GM18907 (cell line): ENCODE data around the gene GUCY1B1.

Source experiments
- ATAC-seq: cut with Tn5 transposase; IDR thresholded peaks from one replicate; pipeline ENCODE4 v1.9.1; 2021; ENCODE audit warnings: mild to moderate bottlenecking, moderate library complexity; ENCODE audit not compliant: unreplicated experiment

GUCY1B1 gene

DNA sequence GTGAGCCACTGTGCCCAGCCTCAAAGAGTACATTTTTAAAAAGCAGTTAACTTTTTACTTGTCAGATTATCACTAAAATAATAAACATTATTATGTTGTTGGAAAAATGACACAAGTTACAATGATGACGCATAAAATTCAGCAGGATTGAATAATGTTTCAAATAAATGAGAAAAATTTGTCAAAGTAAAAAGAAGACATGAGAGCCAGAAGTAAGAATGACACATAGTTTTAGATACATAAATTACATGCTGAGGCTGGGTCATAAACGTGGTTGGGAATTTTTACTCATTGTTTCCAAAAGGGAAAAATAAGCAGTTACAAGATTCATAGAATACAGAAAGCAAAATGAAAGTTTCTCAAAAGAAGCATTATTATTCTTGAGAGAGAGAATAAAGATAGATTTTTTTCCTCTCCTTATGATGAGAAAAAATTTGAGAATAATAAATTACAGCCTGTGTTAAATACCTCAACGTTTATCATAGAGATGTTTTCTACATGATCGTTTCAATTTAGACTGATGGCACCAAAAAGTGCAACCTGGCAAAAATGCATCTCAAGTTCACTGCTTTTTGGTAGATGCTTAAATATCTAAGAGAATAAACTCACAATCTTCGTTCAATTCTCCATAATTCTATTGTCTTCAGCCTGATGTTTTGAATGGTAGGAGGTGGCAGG, 40.4 kb downstream of the GUCY1B1 start:
- ATAC-seq, result no peak

DNA sequence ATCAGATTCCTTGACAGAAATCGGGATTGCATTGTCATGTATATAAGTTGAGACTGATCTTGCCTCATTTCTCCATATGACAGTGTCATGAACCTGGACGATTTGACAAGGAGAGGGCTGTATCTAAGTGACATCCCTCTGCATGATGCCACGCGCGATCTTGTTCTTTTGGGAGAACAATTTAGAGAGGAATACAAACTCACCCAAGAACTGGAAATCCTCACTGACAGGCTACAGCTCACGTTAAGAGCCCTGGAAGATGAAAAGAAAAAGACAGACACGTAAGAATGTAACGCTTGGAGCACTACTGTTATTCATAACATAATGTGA, 40.9 kb downstream of the GUCY1B1 start:
- ATAC-seq, result no peak

DNA sequence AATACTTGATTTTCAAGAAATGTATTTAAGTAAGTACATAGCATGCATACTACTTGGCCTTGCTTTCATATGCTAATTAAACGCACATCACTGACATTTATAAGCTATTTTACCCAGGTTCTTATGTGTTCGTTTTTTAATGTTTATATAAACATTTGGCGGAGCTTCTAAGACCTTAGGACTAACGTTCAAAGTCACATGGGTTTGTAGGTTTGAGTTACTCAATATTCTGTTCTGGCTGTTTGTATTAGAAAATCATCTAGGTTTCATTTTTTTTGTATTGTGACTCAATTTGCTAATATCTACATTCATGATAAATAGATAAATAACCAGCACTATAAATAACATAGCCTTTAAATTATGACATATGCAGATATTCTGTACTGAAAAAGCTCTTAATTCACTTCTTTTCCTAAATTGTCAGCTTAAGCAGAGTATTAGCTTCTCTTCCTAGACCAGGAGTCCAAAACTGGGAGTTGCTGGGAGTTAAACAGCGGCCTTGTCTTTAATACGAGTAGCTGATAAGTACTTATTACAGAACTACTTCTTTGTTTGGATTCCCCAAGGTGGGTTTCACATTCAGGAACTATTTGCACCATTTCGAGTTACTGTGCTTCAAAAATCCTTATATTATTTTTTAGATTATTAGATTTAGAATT, 42.0 kb downstream of the GUCY1B1 start:
- ATAC-seq, result no peak

DNA sequence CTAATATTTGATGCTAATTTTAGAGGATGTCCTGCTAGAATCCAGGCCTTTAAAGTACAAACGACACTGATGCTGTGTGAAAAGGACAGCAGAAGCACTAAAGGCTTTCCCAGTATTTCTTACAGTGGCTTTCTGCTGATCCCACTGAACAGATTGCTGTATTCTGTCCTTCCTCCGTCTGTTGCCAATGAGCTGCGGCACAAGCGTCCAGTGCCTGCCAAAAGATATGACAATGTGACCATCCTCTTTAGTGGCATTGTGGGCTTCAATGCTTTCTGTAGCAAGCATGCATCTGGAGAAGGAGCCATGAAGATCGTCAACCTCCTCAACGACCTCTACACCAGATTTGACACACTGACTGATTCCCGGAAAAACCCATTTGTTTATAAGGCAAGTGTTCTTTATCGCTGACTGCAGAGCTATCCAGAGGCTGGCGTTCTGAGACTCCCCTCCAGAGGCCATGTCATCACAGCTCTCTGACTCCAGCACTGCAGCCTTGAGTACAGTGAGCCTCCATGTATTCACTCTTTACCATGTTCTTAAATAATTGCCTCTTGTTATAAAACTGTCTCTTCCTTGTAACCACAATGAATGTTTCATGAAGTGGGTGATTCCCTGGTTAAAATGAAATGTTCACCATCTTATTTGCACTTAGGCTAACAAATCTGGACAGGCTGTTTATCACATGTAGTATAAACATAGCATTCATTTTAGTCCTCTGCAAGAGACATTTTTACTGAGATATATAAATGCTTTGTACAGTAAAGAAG, 43.6 kb downstream of the GUCY1B1 start:
- no peak for ATAC-seq

DNA sequence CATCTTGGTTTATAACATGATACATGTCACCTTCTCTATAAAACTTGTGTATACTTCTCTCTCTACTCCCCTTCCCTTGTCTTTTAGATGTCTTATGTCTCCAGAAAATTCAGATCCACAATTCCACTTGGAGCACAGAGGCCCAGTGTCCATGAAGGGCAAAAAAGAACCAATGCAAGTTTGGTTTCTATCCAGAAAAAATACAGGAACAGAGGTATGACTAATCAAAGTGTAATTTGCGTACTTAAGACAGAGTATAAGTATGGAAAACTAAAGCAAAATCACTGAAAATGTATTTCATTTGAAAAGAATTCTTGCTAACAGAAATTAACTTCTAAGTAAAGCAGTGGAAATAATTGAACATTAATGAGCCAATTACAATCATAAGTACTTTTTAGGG, 46.2 kb downstream of the GUCY1B1 start:
- no peak for ATAC-seq

DNA sequence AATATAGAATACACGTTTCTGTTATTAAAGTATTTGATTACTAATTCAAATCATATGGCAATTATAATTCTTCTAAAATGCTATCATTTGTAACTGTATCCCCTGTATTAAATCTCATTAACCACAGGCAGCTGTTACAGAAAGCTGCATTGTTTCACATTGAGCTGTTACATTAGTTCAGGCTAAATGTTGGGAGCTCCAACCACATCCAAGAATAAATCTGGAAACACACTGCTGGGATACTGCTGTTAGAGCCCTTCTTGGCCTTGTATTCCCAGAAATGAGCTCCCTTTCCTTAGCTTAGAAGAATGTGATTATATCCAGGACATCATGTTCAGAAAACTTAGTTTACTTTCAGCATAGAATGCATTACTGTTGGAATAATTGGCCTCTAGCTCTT, 48.2 kb downstream of the GUCY1B1 start:
- no peak for ATAC-seq

DNA sequence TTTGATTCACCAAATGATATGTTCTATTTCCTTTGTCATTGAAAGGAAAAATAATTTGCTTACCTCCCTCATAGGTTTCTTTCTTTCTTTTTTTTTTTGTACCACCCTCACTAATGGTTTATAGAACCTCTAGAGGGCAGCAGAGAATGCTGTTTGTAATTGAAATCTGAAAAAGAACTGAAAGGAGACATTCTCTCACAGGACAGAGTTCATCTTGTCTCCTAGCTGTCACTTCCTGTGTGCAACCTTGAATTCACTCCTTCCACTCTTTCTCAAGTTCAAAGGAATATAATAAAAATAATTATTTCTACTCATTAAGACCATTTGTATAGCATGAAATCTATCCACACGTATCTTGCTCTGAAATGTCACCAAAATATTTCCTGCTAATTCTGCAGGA, 51.0 kb downstream of the GUCY1B1 start:
- ATAC-seq, result peak; percentile 99

DNA sequence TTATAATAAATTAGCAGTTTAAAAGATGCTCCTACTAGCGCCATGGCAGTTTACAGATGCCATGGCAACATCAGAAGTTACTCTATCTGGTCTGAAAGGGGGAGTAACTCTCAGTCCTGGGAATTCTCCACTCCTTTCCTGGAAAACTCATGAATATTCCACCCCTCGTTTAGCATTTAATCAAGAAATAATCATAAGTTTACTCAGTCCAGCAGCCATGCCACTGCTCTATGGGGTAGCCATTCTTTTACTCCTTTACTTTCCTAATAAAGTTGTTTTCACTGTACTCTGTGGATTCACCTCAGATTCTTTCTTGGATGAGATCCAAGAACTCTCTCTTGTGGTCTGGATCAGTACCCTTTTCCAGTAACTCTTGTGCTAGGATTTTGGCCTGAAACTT, 52.3 kb downstream of the GUCY1B1 start:
- no peak for ATAC-seq

DNA sequence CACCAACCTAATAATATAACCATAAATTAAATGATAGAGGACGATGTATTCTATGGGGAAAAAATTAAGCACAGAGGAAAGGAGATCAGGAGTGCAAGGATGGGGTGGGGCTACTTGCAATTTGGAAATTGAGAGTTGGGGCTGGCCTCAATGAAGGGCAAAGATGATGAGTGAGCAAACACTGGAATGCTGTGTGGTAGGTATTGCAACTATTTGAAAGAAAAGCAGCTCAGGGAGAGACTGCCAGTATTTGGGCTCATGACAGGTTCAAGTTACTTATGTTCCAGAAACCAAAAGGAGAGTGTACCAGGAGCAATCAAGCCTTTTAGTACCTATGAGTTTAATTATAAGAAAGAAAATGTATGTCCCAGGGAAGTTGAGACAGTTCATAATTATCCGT, 59.8 kb downstream of the GUCY1B1 start:
- ATAC-seq, result no peak

DNA sequence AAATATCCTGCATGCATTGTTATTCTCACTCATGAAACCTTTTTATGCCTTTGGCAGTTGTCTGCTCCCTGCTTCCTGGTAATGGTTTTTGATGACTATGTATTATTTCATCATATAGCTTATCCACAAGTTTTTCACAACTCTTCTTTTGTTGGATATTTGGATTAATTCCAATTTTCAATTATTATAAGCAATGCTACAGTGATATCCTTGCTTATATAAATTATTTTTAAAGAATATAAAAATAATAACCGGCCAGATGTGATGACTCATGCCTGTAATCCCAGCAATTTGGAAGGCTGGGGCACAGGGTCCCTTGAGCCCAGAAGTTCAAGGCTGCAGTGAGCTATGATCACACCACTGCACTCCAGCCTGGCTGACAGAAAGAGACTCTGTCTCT, 60.2 kb downstream of the GUCY1B1 start:
- ATAC-seq, result no peak

DNA sequence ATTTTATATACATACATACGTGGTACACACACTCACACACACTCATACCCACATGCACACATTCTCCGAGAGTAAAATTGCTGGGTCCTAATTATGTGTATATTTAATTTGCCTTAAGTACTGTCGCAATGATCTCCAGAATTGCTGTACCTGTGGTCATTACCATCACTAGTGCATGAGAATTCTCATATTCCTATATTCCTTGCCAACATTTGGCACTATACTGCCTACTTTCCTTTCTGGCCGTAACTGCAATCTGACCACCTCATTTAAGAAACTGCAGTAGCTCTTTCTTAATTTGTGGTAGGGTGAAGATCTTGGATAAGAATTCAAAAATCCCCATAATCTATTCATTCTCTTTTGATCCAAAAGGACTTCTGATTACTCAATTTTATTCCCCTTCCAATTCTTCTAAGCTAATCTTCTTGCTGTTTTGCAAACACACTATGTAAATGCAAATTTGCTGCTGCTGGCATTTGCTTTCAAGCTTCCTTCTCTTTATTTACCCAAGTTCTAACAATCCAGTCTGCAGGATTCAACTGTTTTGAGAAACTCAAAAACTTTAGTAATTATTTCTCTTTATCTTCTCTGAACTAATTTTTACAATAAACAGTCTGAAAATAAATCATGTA, 62.2 kb downstream of the GUCY1B1 start:
- ATAC-seq, result no peak

DNA sequence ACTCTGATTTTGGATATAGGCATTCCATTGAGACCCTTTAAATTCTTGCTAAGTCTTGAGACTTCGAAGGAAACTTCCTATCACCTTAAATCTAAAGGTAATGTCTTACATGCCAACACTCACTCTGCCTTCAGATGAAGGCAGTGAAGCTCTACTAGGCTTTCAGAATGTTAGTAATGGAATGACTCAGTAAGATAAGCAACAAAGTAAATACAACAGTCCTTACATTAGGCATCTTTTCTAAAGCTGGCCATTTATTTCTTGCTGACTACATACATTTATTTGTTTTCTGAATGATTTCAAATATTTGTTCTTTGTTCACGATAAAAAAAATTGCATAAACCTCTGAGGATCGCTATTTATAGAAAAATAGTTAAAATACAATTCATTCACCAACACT, 63.8 kb downstream of the GUCY1B1 start:
- no peak for ATAC-seq

DNA sequence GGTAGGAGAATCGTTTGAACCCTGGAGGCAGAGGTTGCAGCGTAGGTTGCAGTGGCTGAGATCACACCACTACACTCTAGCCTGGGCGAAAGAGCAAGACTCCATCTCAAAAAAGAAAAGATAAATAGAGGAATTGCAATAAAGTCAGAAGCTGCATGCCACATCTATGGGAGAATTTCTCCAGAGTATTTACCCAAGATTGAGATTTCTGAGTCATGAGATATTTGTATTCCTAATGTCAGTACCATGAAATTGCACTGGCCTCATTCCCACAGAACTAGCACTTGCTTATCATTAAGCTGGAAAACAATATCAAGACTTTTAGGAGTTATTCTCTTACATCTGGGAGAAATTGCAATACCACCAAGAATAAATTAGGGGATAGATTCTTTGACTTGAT, 69.8 kb downstream of the GUCY1B1 start:
- ATAC-seq, result no peak

DNA sequence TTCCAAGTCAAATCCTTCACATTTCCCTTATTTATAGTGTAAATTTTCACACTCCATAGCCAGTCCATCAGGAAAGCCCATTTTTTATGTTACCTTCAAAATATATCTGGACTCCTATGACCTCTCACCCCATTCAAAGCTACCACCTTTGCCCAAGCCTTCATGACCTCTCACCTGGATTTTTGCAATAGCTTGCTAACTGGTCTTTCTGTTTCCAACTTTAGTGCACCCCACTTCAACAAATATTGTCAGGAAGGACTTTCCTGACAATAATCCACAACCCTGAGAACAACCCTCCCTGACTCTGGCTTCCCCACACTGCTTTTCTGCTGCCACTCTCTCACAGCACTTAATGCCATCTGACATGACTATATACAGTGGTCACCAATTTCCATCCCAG, 73.8 kb downstream of the GUCY1B1 start:
- ATAC-seq, result no peak

DNA sequence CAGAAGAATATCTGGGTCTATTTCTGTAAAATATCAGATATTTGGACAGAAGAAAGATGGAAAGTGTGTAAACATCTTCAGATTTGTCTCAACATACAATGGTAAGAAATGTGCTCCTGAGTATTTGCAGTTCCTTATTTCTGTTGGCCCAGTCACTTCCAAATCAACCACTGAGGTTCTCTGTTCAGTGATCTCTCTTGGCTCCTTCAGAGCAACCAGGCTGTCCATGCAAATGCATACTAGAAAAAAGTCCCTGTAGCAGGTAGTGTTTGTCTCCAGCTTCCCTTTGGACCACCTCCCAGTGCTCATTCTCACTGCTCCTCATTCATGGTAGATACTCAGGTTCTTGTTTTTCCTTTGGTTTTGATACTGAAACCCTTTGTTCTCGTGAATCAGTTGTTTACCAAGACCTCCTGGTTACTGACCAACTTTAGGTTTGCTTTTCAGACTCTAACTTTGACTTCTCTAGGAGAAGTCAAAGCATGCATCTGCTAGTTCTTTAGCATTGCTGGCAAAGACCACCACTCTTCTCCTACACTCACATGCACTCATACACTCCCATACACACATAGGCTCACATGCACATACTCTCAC, 78.5 kb downstream of the GUCY1B1 start:
- no peak for ATAC-seq

DNA sequence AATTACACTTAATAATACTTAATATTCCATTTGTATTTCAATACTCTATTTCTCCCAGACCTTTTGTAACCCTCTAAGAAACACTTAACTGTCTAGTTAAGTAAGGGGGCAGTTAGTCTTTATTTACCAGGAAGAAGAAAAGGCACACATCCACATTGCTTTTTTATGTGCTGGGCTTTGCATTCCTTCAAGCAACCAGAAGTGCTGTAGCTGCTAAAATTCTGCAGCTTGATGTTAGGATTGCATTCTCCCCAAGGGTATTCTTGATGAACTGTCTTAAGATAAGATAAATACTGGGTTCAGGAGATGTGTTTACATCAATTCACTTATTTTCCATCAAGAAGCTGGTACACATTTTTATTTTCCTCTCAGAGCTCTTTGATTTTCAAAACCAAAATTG, 83.3 kb downstream of the GUCY1B1 start:
- ATAC-seq, result no peak

DNA sequence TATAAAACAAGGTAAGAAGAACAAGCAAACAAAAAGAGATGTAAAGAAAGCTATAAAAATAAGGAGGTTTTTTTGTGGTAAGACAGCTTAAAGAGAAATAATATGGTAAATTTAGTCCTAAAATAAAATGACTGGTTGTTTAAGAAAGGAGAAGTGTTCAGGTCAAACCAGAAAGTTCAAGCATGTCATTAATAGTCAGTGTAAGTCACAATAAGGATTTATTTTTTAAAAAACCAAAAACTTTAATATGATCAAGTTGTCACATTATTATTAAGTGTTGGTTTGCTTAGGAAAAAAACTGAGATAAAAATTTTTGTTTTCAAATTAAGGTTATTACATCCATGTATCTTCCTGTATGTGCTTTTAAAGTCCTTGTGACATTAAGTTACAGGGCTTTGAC, 88.1 kb downstream of the GUCY1B1 start:
- ATAC-seq, result no peak

DNA sequence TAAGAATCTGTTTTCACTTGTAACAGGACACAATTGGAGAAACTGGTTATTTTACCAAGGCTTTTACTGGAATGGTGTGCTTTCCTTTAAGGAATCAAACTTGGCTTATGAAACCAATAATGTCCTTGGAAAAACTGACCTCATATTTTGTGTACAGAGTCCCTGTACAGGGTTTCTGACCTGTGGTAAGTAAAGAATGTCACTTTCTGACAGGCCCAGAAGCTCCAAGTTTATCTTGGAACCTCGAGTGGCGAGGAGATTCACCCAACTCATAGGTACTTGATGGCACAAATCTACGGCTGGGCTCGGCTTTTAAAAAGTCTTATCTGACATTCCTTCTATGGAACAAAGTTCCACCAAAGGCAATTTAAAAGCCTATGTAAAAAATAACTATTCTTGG, 90.2 kb downstream of the GUCY1B1 start:
- ATAC-seq, result no peak

DNA sequence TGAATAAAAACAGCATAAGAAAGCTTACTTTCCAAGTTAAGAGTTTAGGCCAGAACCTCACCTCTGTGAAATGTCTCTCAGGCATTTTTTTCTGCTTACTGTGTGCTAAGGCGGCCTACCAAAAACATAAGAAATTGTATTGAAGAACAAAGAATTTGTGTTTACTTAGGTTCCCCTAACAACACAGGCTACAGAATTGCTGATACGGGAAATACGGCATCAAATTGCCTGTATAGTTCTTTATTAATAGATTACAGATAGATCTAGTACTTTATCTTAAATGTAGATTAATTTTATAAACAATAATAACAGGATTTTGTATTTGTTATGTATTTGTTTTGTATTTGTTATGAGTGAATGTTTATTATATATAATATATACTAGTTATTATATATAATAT, 94.4 kb downstream of the GUCY1B1 start:
- ATAC-seq, result no peak

DNA sequence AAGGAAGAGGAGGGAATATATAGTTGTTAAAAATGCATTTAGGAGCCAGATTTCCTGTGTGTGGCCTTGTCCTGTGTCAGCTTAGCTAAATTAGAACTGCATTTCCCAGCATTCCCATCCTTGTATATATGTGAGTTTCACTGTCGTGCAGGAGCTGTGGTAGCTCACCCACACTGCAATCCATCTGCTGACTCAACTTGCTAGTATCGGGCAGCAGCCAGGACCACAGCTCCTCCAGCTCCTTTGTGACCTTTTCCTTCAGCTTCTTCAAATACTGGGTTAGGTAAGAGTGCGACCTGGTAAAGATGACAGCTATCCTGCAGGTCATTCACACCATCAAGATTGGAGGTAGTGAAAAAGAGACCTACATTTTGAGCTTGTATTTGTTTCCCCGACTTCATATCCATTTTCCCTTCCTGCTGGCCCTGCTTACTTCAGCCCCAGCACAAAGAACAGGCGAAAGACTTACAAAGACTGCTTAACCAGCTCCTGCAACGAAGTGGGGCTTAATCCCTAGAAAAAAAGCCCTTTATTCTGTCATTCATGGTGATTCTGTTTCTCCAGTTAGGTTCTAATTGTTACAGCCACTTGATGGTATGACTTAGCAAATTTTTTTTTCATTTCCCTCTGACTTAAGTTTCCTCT, 95.9 kb downstream of the GUCY1B1 start:
- ATAC-seq, result no peak

DNA sequence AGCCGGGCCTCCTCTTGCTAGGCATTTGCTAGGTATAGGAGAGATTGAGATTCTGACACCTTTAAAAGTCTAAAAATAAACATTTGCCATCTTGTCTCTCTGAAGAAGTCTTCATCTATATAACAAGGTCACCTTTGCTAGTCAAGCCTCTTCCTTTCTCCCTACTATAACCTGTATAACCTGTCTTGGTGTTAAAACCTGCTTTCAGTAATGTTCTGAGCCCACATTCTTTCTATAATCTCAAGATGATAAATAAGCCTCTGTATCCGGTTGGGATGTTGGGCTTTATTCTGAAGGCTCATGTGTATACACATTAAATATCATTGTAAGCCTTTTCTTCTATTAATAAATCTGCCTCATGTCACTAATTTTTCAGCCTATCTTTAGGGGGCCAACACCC, 97.1 kb downstream of the GUCY1B1 start:
- ATAC-seq, result no peak
